ENCODE measurements around the gene KCNH2. TPM values are rescaled to one million over a fixed set of nuclear protein-coding genes. Genes with fewer than 3 reads are reported as not detected.
A peak's percentile ranks its signal among the peaks of the same experiment; 100 is the strongest.

KCNH2 gene
- total RNA-seq, 1 donor from 2014 or later = not detected

GRCh38 chr7:150961510-150962289 lies 16.4 kb downstream of the KCNH2 start:
- DNase-seq (ENCODE audit: low read depth in 2 of 2) = no peak

- peak; percentile 17 to 19 for DNase-seq (ENCODE audit: low read depth in 2 of 2)
Measured at GRCh38 chr7:150959739-150960734, 18.1 kb downstream of the KCNH2 start.

GRCh38 chr7:150959081-150959480 lies 19.0 kb downstream of the KCNH2 start:
- no peak for DNase-seq (ENCODE audit: low read depth in 2 of 2)

- DNase-seq (ENCODE audit: low read depth in 2 of 2) = no peak
Measured at GRCh38 chr7:150958597-150958996, 19.5 kb downstream of the KCNH2 start.

GRCh38 chr7:150958062-150958552 lies 20.0 kb downstream of the KCNH2 start:
- no peak for DNase-seq (ENCODE audit: low read depth in 2 of 2)

GRCh38 chr7:150957133-150958020 lies 20.7 kb downstream of the KCNH2 start:
- DNase-seq (ENCODE audit: low read depth in 2 of 2) = no peak

- DNase-seq (ENCODE audit: low read depth in 2 of 2) = no peak
Measured at GRCh38 chr7:150956395-150957132, 21.6 kb downstream of the KCNH2 start.

GRCh38 chr7:150955519-150956394 lies 22.4 kb downstream of the KCNH2 start:
- no peak for DNase-seq (ENCODE audit: low read depth in 2 of 2)

GRCh38 chr7:150954986-150955518 lies 23.1 kb downstream of the KCNH2 start:
- no peak for DNase-seq (ENCODE audit: low read depth in 2 of 2)

GRCh38 chr7:150954201-150954985 lies 23.7 kb downstream of the KCNH2 start:
- DNase-seq (ENCODE audit: low read depth in 2 of 2) = no peak

GRCh38 chr7:150953061-150953997 lies 24.8 kb downstream of the KCNH2 start:
- no peak for DNase-seq (ENCODE audit: low read depth in 2 of 2)

- DNase-seq (ENCODE audit: low read depth in 2 of 2) = no peak
Measured at GRCh38 chr7:150952331-150953050, 25.6 kb downstream of the KCNH2 start.

- no peak for DNase-seq (ENCODE audit: low read depth in 2 of 2)
Measured at GRCh38 chr7:150951521-150951920, 26.6 kb downstream of the KCNH2 start.

GRCh38 chr7:150951181-150951520 lies 27.0 kb downstream of the KCNH2 start:
- no peak for DNase-seq (ENCODE audit: low read depth in 2 of 2)

GRCh38 chr7:150950496-150951180 lies 27.5 kb downstream of the KCNH2 start:
- DNase-seq (ENCODE audit: low read depth in 2 of 2) = no peak

GRCh38 chr7:150949971-150950491 lies 28.1 kb downstream of the KCNH2 start:
- DNase-seq (ENCODE audit: low read depth in 2 of 2) = no peak

All from dermis microvascular lymphatic vessel endothelial cell (primary cell).